GM12878 (cell line): ENCODE results near the gene CAPN7. TPM values are rescaled to one million over a fixed set of nuclear protein-coding genes. Genes with fewer than 3 reads are reported as not detected.

ENCODE experiments used
- ATAC-seq: fragments of 200-7000 bp; cut with Tn5 transposase; 3 replicates; pipeline ENCODE4 v1.9.1; 2020; ENCODE audit warnings: mild to moderate bottlenecking, moderate library complexity
- BruUV-seq: library from RNA; stranded (reverse); fragments of 400-500 nt; replicated peaks from 2 replicates; lab custom pipeline; 2021; lab: Mats Ljungman, UMichigan
- CTCF ChIA-PET: fragments of 300-600 bp; sonication (Branson Sonifier 250); formaldehyde crosslinking; extraction: SDS; loops from one replicate; lab custom pipeline; 2021; ENCODE audit warnings: inconsistent platforms; lab: Yijun Ruan, JAX
- POLR2A ChIA-PET: fragments of 350-600 bp; formaldehyde crosslinking; extraction: SDS; loops from one replicate; lab custom pipeline; 2021; ENCODE audit warnings: inconsistent platforms; lab: Charles Lee
- RAD21 ChIA-PET: fragments of 300-600 bp; sonication (Branson Sonifier 250); formaldehyde crosslinking; loops from one replicate; lab custom pipeline; 2023; ENCODE audit warnings: antibody characterized with exemption; ENCODE audit not compliant: unreplicated experiment; lab: Charles Lee
- SMC1A ChIA-PET: fragments of 300-600 bp; sonication (Branson Sonifier 250); formaldehyde crosslinking; loops from one replicate; lab custom pipeline; 2023; ENCODE audit not compliant: unreplicated experiment, uncharacterized antibody; lab: Charles Lee
- DNase-seq: peaks from one replicate; pipeline ENCODE4 v3.0.0-alpha.2; 2011; ENCODE audit warnings: low read depth, low spot score
- FAIRE-seq: peaks from 3 replicates; lab custom pipeline; 2011; peaks lifted over from hg19 to GRCh38; lab: Jason Lieb, UNC
- H2AFZ ChIP-seq: 2 replicates; pipeline ENCODE4 v1.6.0; 2011; ENCODE audit warnings: low read depth, low read length, control low read depth; ENCODE audit not compliant: control insufficient read depth
- H3K27ac ChIP-seq: 2 replicates; pipeline ENCODE4 v1.5.1; 2011; ENCODE audit warnings: control low read depth; ENCODE audit not compliant: control insufficient read depth, insufficient read depth
- H3K27me3 ChIP-seq, 2 experiments: replicated peaks in 1 of 2; 2 replicates each; pipeline versions ENCODE4 v1.6.0 to v1.6.1; 2011; ENCODE audit warnings: low read length in 1 of 2; ENCODE audit not compliant: control insufficient read depth in 2 of 2, insufficient read depth in 2 of 2
- H3K36me3 ChIP-seq, 2 experiments: 2 replicates each; pipeline ENCODE4 v1.5.1; 2011; ENCODE audit warnings: low read length in 1 of 2; ENCODE audit not compliant: control insufficient read depth in 2 of 2, insufficient read depth in 2 of 2
- H3K4me1 ChIP-seq: 2 replicates; pipeline ENCODE4 v1.6.1; 2011; ENCODE audit warnings: mild to moderate bottlenecking, low read length, moderate library complexity, mixed read lengths; ENCODE audit not compliant: control insufficient read depth, insufficient read depth
- H3K4me2 ChIP-seq: 2 replicates; pipeline ENCODE4 v1.6.0; 2011; ENCODE audit warnings: control low read depth; ENCODE audit not compliant: control insufficient read depth, insufficient read depth
- H3K4me3 ChIP-seq: fragments of 200-600 bp; sonication (generic); 2 replicates; pipeline ENCODE4 v1.5.1; 2016
- H3K79me2 ChIP-seq: 2 replicates; pipeline ENCODE4 v1.6.0; 2011; ENCODE audit warnings: low read length; ENCODE audit not compliant: control insufficient read depth, insufficient read depth
- H3K9ac ChIP-seq: 2 replicates; pipeline ENCODE4 v1.8.0; 2011; ENCODE audit warnings: low read length, control low read depth, mixed read lengths; ENCODE audit not compliant: control insufficient read depth, insufficient read depth
- H3K9me3 ChIP-seq: replicated peaks from 3 replicates; pipeline ENCODE4 v1.5.1; 2011; ENCODE audit warnings: mild to moderate bottlenecking, low read length; ENCODE audit not compliant: control insufficient read depth, insufficient read depth
- H4K20me1 ChIP-seq: 2 replicates; pipeline ENCODE4 v1.6.0; 2011; ENCODE audit not compliant: control insufficient read depth, insufficient read depth
- CBX5 ChIP-seq: sonication (generic); IDR thresholded peaks from 2 replicates; pipeline ENCODE4 v1.6.1; 2016; ENCODE audit warnings: low read depth, moderate library complexity, mild to moderate bottlenecking, inconsistent platforms
- MEF2B ChIP-seq: fragments of 450-650 bp; IDR thresholded peaks from 2 replicates; pipeline ENCODE4 v1.6.1; 2018; ENCODE audit warnings: mild to moderate bottlenecking, moderate library complexity; ENCODE audit not compliant: partially characterized antibody, poor library complexity, severe bottlenecking
- ZZZ3 ChIP-seq: IDR thresholded peaks from 2 replicates; pipeline ENCODE4 v1.6.1; 2011; ENCODE audit warnings: low read depth; ENCODE audit not compliant: control insufficient read depth, insufficient read length
- WGBS: methylation state at CpG from one replicate; pipeline ENCODE4 v1.1.6; 2016; ENCODE audit warnings: low lambda C conversion rate; ENCODE audit not compliant: insufficient replicate concordance, insufficient coverage; ENCODE audit errors: missing lambda C conversion rate; 5-methylcytosine and 5-hydroxymethylcytosine counted together
- in situ Hi-C: fragments of 300-500 bp; cut with MboI; formaldehyde crosslinking; loops from 9 replicates; pipeline ENCODE4 v1.14.3; 2018; ENCODE audit warnings: mixed read lengths
- intact Hi-C: fragments of 100-400 bp; cut with micrococcal nuclease; formaldehyde crosslinking; loops from one replicate; pipeline ENCODE4 v1.14.2; 2022; ENCODE audit not compliant: unreplicated experiment
- polyA plus RNA-seq, 11 experiments: library from polyadenylated mRNA; depleted of rRNA in 4 of 11; unstranded in 6 of 11; stranded (reverse) in 5 of 11; fragments of >200 nt; fragmentation: Nextera tagmentation in 4 of 11; fragmentation: Illumina TruSeq in 1 of 11; extraction: Ambion mirVana in 4 of 11; extraction: Trizol in 1 of 11; gene quantifications; 1 replicate in 1 of 11; 2 replicates in 10 of 11; pipeline versions ENCODE4 v1.2.1 to v1.2.3, GENCODE V29; 2011 to 2016; ENCODE audit warnings: inconsistent platforms in 2 of 11, missing spikeins in 2 of 11, low read depth in 1 of 11
- total RNA-seq, 4 experiments: library from RNA; depleted of rRNA in 3 of 4; stranded (reverse); fragments of >200 nt in 3 of 4; fragmentation: Illumina TruSeq in 1 of 4; extraction: Trizol in 1 of 4; gene quantifications; 2 replicates each; pipeline versions ENCODE4 v1.2.1 to v1.2.3, GENCODE V29; 2013 to 2021

CAPN7 gene
- total and polyA plus RNA-seq, 10 of the 15 experiments (the other 5 are each of a cell fraction or from before 2014, with no cell fraction given): 5.3 to 27.0 (median 18.2) TPM

DNA sequence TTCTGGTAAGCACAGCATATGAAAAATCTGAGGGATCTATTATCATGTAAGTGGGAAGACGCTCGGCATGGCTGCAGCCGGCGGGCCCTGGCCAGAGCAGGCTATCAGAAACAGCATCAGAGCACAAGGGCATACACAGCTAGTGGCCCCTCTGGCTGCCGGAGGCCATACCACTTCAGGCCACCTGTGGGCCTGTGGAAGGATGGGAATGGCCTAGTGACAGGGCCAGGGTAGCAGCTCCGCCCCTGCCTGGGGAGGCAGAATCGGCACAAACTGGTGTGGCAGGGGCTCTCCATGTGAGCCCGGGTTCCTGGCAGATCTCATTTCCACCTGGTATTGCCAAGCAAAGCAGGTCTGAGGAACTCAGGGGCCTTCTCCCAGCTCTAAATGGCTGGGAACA, 80.0 kb downstream of the CAPN7 start:
- CTCF ChIA-PET: interaction anchor here (1.2 to 1.6 kb wide), 2 partner anchors 18 to 25 kb away, joined by 3 read pairs; no protein-coding TSS in a partner anchor
- H3K9ac ChIP-seq: no peak overlapping the region
- intact Hi-C loops (no loop called here), in situ Hi-C loops (no loop called here)
- no peak overlapping the region for H3K4me2 ChIP-seq
- H3K9me3 ChIP-seq: no peaks in the 10 kb centered on the region; the same call in 2 of the 3 replicates
- no peak for FAIRE-seq
- no peak overlapping the region for H3K27ac ChIP-seq
- ATAC-seq: no peak
- H3K36me3 ChIP-seq: peaks cover 12 to 19% of the 10 kb centered on the region in 2 experiments
- SMC1A ChIA-PET: interaction anchor here (1.6 to 2.5 kb wide), 3 partner anchors 9 to 21 kb away, joined by 4 to 9 read pairs (median 6); no protein-coding TSS in a partner anchor
- no peak for TF ChIP-seq MEF2B
- no peak overlapping the region for H3K4me3 ChIP-seq
- POLR2A ChIA-PET: no interaction called here
- H4K20me1 ChIP-seq: no peaks in the 10 kb centered on the region
- DNase-seq: no peak
- no peaks in the 10 kb centered on the region for H3K27me3 ChIP-seq
- peaks cover 2% of the 10 kb centered on the region; the same call in 1 of the 2 replicates for H3K79me2 ChIP-seq
- no TSS peak for BruUV-seq
- peaks cover 33% of the 10 kb centered on the region for H3K4me1 ChIP-seq
- RAD21 ChIA-PET: interaction anchor here (1.4 kb wide), 1 partner anchor 18 kb away, joined by 3 read pairs; no protein-coding TSS in a partner anchor
- 95% methylated on average over 8 of the region's 8 CpGs for WGBS
- no peak overlapping the region for H2AFZ ChIP-seq

DNA sequence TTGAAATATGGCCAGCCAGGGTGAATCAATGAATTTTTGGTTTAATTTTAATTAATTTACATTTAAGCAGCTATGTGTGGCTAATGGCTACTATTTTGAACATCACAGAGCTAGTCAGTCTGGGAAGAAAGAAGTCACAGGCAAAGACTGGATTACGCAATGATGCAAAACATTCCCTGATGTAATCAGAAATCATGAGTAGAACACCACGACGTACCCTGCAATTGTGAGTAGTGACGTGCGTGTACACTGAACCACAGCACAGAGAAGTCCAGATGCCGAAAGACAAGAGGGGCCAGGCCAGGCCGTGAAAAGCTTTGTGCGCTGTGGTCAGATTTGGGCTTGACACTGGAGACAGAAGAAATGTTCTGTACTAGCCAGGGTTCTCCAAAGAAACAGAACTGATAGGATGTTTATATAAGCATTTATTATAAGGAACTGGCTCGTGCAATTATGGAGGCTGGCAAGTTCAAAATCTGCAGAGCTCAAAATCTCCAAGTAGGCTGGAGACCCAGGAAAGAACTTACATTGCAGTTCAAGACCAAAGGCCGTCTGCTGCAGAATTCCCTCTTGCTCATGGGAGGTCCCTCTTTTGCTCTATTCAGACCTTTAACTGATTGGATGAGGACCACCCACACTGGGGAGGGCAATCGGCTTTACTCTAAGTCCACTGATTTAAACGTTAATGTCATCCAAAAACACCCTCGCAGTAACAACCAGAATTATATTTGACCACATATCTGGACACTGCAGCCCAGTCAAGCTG, 81.7 kb downstream of the CAPN7 start:
- Histone ChIP-seq H3K4me1 (peaks cover 50% of the 10 kb centered on the region), H3K4me3 (no peak overlapping the region), H4K20me1 (no peaks in the 10 kb centered on the region), H3K4me2 (no peak overlapping the region), H3K27ac (no peak overlapping the region), H3K27me3 (no peaks in the 10 kb centered on the region), H3K36me3 (peaks cover 12 to 17% of the 10 kb centered on the region in 2 experiments), H3K9me3 (no peaks in the 10 kb centered on the region; the same call in 2 of the 3 replicates), H3K79me2 (peaks cover 2% of the 10 kb centered on the region; the same call in 1 of the 2 replicates), H3K9ac (no peak overlapping the region), H2AFZ (no peak overlapping the region)
- intact Hi-C loops: no loop called here
- TF ChIP-seq CBX5 (no peak), ZZZ3 (no peak)
- SMC1A ChIA-PET: interaction anchor here (0.6 to 1.8 kb wide), 7 partner anchors 8 to 323 kb away, joined by 3 to 6 read pairs (median 4); no protein-coding TSS in a partner anchor
- FAIRE-seq (no peak), ATAC-seq (no peak), DNase-seq (no peak)
- POLR2A ChIA-PET: interaction anchor here (0.5 kb wide), 1 partner anchor 1920 kb away, joined by 3 read pairs; no protein-coding TSS in a partner anchor
- WGBS: 94% methylated on average over 13 of the region's 13 CpGs
- CTCF ChIA-PET: interaction anchor here (0.6 to 1.6 kb wide), 7 partner anchors 11 to 184 kb away, joined by 3 to 6 read pairs (median 3); no protein-coding TSS in a partner anchor
- RAD21 ChIA-PET: interaction anchor here (1.4 kb wide), 1 partner anchor 20 kb away, joined by 3 read pairs; no protein-coding TSS in a partner anchor
- BruUV-seq: no TSS peak
- in situ Hi-C loops: no loop called here
